HG02678 (cell line): ENCODE measurements around the gene ARMC10.
"Not testable (repeated sequence)": the region's sequence is repeated elsewhere in the genome, so short reads cannot be mapped to it uniquely, and the experiment has no call there.

Experiments
- ATAC-seq: cut with Tn5 transposase; IDR thresholded peaks from one replicate; pipeline ENCODE4 v1.9.1; 2021; ENCODE audit warnings: mild to moderate bottlenecking, moderate library complexity; ENCODE audit not compliant: unreplicated experiment

The ARMC10 gene

DNA sequence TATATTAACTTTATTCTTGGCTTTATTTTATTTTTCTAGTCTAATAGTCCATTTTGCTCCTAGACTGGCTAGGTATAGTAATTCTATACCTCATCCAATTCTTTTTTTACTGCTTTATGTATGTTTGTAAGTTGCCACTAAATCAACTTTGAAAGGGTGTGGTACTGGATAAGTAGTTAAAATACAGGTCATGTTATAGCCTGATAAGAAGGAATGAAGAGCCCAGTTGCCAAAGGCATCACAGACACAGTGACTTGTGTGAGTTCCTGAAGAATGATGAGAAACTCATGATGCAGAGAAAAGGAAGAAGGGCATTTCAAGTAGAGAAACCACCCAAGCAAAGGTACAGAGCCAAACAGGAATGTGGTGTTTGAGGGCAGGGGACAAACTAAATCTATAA lies 46.7 kb downstream of the ARMC10 start:
- no peak for ATAC-seq

DNA sequence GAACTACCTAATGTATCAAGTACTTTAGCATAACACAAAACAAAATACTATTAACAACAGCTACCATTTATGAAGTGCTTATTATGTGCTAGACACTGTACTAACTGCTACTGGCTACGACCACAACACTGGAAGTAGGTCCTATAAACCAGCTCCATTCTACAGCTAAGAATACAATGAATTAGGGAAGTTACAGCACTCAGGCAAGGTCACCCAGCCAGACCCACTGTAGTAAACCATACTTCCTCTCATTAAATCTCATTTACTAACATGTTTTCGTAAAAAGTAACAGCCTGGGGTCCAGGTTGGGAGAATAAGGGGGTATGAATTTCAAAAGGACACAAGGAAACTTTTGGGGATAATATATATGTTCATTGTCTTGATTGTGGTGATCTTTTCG lies 48.6 kb downstream of the ARMC10 start:
- no peak for ATAC-seq

DNA sequence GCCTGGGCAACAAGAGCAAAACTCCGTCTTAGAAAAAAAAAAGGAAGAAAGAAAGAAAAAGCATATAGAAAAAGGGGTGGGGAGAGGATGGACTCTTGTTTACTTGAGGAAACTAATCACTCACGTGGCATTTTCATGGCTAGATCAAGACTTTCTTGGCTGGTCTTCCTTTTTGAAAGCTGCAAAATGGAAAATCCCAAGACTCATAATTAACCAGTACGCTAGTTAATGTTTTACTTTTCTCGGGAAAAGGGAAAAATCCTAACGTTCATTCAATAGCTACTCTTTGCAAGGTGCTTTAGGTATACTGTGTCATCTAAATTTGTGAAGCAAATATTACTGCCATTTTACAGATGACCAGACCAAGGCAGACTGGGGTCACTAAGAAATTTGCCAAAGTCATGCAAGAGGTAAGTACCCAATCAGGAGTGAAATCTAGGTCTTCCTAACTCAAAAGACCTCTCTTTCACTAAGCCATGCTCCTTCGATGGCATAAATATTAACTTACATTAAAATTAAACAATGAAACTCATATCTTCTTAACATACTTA lies 49.6 kb downstream of the ARMC10 start:
- no peak for ATAC-seq

DNA sequence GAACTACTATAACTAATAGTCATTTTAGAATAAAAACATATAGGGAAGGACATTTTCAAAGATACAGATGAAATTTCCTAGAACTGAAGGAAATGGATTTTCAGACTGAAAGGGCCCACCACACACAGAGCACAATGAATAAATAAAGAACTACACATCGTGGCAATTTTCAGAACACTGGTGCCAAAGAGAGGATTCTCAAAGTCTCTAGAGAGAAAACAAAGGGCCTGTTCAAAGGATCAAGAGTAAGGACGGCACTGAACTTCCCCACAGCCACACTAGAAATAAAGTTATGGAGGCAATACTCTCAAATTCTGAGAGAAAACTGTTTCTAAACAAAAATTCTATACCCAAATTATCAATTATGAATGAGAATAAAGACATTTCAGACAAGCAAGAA lies 52.1 kb downstream of the ARMC10 start:
- no peak for ATAC-seq

DNA sequence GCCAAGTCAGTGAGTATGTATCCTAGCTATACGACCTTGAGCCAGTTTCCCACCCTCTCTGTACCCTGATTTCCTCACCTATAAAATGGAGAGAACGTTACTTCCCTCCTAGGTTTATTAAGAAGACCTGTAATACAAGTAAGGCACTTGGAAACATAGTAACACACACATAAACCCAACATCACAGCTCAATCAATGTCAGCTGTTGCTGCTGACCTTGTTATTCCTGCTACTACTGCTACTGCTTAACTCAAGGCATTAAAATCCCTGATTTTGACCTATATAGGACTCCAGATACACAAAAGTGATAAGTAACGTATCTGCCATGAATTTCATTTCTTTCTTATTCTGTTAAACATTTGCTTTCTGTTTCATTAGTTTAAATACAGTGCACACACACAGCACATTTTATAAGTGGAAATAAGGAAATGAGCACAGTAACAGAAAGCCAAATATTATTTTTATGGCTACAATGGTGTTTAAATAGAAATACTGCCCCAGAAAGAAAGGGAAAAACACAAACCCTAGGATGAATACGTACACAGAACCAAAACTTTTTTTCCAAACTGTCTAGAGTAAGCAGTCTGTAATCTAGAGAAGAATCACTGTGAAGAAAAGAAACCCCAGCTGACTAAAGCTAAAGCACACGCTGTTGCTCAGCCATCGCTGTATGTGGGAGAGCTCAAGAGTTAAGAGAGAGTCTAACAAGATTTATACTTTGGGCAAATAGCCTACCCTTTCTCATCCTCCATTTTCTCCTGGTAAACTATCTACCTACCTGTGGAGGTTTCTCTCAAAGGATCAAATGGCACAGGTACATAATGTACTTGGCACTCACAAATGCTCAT lies 55.0 kb downstream of the ARMC10 start:
- ATAC-seq = no peak

DNA sequence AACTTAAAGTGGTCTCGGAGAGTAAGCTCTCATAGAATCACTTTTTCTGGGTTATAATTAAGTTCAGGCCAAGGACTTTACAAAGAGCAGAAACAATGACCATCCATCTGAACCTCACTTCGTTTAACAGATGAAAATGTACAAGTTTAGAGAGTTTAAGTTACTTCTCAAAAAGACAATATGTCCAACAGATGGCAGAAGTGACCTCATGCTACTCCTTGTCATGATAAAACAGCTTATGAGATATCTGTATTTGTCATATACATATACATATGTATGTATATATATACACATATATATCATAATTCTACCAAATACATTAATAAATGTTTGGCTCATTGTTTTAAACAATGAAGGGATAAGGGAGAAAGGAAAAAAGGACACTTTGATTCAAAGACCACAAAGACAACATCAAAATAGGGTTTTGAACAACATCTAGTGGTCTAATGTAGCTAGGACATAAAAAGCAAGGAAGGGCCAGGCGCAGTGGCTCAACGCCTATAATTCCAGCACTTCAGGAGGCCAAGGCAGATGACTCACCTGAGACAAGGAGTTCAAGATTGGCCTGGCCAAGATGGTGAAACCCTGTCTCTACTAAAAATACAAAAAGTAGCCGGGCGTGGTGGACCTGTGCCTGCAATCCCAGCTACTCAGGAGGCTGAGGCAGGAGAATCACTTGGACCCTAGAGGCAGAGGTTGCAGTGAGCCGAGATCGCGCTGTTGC lies 56.1 kb downstream of the ARMC10 start:
- ATAC-seq = no peak

DNA sequence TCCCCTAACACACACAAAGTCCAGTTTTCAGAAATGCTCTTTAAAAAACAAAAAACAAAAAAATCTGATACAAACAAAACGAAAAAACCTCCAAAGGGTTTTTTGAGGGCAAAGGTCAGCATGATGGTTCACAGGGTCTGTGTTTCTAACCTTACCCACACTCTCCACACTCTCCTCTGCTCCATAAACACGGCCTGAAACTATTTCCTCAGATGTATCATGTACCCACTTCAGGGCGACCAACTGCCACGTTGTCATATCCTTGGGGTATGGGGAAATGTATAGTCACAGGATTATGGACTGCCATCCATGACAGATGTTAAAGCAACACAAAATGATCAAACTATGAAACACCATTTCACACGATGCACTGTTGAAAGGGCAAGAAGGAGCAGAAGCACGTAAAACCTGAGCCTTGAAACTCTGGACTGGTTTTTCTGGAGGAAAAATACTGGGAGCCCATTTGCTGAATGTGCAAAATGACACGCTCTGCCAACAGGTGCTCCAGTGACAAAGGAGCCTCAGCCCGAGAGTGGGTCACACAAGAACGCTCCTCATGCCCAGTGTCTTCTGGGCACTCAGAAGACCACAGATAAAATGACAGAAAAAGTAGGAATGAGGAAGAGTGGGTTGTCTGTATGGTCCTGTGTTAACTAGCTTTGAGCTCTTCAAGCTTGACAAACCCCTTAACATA lies 58.2 kb downstream of the ARMC10 start:
- no peak for ATAC-seq

DNA sequence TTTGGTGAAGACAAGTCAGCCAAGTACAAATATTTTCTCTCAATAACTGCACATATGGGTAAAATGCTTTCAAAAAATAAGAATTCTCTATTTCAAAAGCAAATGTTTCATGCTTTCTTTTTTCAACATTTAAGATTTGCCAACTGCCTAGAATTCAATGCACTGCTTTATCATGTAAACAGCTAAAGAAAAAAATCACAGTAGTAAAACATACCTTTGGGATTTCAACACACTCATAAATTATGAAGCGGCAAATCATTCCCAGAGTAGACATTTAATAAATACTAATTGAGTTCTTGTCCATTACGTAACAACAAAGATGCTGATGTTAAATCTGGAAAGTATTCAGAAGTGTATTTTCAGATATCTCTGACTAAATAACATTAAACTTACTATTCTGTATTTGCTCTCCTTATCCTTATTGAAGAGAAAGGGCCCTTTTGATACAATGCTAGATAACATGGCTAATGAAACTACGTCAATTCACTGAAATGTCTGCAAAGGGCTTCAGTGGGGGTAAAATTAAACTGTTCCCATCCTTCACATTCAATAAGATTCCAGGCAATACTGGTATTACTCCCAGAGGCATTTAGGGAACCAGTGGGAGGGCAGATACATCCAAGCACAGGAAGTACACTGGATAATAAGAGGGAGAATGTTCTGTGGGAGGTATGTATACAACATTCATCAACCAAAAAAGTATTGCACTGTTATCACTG lies 60.1 kb downstream of the ARMC10 start:
- ATAC-seq = no peak

DNA sequence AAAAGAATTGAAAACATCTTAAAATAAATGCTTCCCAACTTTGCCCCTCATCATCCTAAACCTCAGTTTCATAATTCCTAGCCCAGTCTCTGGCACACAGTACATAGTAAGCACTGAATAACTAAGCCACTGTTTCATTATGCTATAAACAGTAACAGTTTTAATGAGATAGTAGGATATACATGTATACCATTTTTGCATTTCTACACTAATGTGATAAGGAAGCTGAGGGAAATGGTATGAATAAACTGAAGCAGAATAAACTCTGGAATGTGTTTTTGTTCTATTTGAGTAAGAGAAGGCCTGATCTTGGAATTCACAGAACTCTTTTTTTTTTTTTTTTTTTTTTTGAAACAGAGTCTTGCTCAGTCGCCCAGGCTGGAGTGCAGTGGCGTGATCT lies 65.1 kb downstream of the ARMC10 start:
- ATAC-seq = no peak

DNA sequence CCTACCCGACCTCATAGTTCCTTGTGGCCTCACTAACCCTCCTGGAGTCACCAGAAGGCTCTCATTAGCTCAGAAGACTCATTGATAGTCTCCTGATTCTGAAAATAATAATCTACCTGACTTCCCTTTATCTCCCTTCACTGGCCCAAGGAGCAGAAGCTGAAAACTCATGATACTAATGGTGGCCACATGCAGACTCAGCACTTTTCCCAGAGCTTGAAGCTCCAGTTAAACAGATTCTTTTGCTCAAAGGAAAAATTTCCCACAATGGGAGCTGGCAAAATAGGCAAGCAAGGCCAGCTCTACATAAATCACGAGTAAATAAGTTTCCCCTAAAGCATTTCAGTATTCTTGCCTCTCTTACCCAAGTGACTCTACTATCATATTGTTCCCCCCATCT lies 65.7 kb downstream of the ARMC10 start:
- ATAC-seq = no peak

DNA sequence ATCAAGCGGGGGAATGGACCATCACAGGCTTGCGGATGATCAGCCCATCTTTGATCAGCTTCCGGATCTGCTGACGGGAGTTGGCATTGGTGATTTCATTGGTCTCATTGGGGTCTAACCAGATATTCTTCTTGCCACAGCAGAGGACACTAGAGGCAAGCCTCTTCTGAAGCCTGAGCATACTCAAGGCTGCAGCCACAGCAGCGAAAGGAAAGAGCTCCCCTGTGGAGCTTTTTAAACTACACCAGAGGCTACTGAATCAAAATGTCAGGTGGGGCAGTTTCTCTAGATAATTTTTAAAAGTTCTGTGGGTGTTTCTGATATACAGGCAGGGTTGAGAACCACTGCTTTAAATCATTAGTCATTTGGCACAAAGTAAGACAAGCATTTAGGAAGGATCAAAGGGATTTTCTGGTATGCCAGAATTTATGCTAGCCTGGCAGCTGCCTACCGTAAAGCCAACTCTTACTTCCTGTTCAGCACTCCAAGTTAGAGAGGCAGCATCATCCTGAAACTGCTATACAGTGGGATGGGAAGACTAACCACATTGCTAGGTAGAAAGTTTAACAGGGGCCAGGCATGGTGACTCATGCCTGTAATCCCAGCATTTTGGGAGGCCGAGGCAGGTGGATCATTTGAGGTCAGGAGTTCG lies 66.9 kb downstream of the ARMC10 start:
- no peak for ATAC-seq

DNA sequence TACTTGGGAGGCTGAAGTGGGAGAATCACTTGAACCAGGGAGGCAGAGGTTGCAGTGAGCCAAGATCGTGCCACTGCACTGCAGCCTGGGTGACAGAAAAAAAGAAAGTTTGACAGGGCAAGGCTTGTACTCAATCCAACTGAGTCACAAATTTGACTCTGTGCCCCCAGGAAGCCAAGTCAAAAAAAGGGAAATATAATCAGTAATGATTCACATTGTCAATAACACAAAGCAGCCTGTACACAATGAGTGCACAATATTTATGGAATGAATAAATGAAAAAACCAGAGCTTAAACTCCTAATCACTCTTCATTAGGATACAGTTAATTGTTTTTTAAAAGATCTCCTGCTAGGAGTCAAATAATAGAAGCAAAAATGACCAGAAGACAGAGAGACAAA lies 67.6 kb downstream of the ARMC10 start:
- ATAC-seq = no peak

DNA sequence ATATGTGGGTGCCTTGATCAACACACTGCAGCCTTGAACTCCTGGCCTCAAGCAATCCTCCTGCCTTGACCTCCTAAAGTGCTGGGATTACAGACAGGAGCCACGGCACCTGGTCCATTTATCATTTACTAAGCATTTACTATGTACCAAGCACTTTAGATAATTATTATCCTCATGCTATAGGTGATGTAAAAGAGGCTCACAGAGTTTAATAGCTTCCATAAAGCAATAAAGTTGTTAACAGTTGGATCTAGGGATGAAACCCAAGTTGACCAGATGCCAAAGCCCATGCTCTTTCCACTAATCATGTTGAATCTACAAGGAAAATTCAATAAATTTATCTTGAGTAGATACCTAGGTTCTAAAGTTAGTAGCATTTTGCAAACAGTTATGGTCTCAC lies 68.9 kb downstream of the ARMC10 start:
- ATAC-seq = no peak

DNA sequence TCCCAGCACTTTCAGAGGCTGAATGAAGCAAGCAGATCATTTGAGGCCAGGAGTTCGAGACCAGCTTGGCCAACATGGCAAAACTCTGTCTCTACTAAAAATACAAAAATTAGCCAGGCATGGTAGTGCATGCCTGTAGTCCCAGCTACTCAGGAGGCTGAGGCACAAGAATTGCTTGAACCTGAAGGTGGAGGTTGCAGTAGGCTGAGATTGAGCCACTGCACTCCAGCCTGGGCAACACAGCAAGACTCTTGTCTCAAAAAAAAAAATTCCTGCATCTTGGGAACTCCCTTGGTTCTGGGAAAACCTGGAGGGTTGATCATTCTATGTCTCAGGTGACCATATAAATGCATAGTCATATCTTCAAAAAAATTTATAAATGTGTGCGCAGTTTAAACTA lies 69.8 kb downstream of the ARMC10 start:
- ATAC-seq = not testable (repeated sequence)

DNA sequence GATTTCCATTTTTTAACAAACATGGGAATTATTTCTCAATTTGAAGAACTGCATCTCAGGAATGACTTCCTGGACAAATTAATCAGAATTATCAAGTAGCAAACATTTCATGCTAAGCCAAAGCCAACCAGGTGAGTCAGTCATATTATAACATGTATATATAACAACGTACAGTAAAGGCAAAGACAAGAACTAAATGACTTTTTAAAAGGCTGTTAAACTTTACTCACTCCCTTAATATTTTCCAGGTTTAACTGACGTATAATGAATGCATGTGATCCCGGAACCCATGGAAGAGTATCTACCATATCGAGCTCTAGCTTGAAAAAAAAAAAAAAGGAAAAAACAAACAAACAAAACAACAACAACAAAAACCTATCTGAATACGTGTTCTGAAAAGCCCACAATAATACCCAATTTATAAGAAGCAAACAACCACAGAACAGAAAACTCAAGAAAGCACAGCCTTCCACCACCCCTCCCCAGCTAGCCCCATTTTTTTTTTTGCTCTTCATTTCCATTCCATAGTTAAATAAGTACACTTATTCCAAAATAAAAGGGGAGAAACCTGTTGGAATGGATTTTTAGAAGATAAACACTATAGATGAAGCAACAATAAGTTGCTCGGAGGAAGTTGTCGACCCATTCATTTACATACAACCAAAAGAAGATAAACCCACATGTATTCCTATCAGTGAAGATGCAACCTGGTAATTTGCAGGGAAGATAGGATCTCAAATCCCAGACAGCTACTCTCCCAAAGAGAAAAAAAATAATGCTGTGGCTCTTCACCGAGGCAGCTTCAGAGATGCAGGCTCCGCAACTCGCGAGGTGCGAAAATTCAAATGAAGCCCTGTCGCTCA lies 73.4 kb downstream of the ARMC10 start:
- ATAC-seq = no peak
